Duodenal mucosa (tissue), 2 donors: ENCODE results near the gene METTL5.
A peak's percentile ranks its signal among the peaks of the same experiment; 100 is the strongest.

Source experiments
- H3K27ac ChIP-seq: one replicate; pipeline ENCODE4 v1.7.0; 2013; ENCODE audit warnings: low read depth, low read length
- H3K27me3 ChIP-seq, 2 donors: one replicate each; pipeline ENCODE4 v1.7.0; 2013; ENCODE audit warnings: low read length in 2 of 2, control low read depth in 1 of 2; ENCODE audit not compliant: insufficient read depth in 2 of 2, control insufficient read depth in 1 of 2
- H3K36me3 ChIP-seq, 2 donors: one replicate each; pipeline ENCODE4 v1.7.0; 2013; ENCODE audit warnings: low read length in 2 of 2, control low read depth in 1 of 2; ENCODE audit not compliant: insufficient read depth in 2 of 2, control insufficient read depth in 1 of 2
- H3K4me1 ChIP-seq, 2 donors: one replicate each; pipeline ENCODE4 v1.7.0; 2013; ENCODE audit warnings: low read length in 2 of 2, control low read depth in 1 of 2; ENCODE audit not compliant: insufficient read depth in 2 of 2, control insufficient read depth in 1 of 2
- H3K4me3 ChIP-seq, 2 donors: one replicate each; pipeline ENCODE4 v1.7.0; 2013; ENCODE audit warnings: low read length in 2 of 2, low read depth in 1 of 2
- H3K9ac ChIP-seq, 2 donors: one replicate each; pipeline ENCODE4 v1.7.0; 2013; ENCODE audit warnings: low read length in 2 of 2, low read depth in 1 of 2
- H3K9me3 ChIP-seq, 2 donors: one replicate each; pipeline ENCODE4 v1.7.0; 2013; ENCODE audit warnings: low read length in 2 of 2, control low read depth in 1 of 2; ENCODE audit not compliant: control insufficient read depth in 1 of 2

The METTL5 gene

DNA sequence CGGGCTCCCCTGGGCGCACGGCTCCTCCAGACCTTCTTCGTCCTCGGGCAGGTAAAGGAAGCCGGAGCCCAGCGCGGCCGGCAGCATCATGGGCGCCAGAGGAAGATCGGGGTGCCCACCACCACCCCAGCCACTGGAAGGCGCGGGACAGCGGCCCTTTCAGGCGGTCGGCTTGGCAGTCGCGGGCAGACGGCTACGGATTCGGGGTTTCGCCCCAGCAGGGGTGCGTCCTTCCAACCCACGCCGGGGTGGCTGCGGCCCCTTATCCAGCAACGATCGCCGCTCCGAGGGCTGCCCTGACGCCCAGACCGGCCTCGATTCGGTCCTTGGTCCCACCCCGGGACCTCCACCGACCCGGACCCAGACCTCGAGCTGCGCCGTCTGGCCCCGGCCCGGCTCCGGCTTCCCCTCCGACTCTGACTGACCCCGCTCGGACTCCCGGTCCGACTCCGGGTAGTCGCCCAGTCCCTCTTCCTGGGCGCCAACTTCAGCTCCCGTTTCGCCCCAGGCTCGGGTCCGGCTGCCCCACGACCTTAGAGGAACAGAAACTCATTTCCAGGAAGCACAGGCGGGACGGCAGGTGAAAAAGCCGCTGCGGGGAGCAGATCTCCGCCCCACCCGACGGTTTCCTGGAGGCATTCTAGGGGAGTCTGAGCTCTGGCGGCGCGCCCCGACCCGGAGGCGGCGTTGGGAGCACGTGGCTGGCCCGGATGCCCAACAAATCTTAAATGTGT is 56.3 kb downstream of the METTL5 start:
- Histone ChIP-seq H3K9ac (peak overlapping the region in 1 of 2 donors; percentile 42), H3K36me3 (no peaks in the 10 kb centered on the region), H3K4me3 (peak overlapping the region; percentile 61 to 68), H3K4me1 (peaks cover 0 to 12% of the 10 kb centered on the region in 2 donors), H3K9me3 (no peaks in the 10 kb centered on the region), H3K27ac (no peak overlapping the region), H3K27me3 (peaks cover 4 to 8% of the 10 kb centered on the region in 2 donors)

DNA sequence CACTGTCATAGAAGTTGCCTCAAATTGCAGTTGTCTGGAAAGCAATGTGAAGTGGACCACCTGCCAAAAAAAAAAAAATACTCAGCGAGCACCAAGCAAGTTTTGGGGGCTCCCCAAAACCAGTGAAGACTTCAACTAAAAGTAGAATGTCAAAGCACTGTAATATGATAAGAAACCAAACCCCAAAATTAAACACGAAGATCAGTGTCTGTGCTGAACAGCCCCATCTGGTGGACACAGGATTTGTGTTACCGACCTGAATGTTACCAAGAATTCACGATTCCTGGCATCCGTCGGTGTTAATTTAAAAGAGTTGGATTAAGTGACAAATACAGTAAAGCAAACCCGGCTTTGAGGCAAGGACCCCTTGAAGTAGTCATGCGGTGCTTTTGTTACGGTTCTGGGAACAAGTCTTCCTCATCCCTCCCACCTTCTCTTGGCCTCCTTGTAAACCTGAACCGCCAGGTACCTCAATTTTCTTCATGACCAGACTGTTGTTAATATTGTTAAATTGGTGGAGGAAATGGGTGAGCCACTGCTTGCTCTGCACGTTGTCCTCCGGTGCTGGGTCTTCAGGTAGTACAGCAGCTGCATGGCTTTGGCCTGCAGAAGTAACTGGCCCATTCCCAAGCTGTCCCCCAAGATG is 57.3 kb downstream of the METTL5 start:
- H3K27me3 ChIP-seq = peaks cover 4 to 8% of the 10 kb centered on the region in 2 donors
- no peaks in the 10 kb centered on the region for H3K9me3 ChIP-seq
- peaks cover 2 to 12% of the 10 kb centered on the region in 2 donors for H3K4me1 ChIP-seq
- H3K4me3 ChIP-seq = peak overlapping the region in 1 of 2 donors; percentile 28
- no peak overlapping the region for H3K9ac ChIP-seq
- no peaks in the 10 kb centered on the region for H3K36me3 ChIP-seq
- H3K27ac ChIP-seq = no peak overlapping the region

GRCh38 chr2:169765523-169765922 is 59.2 kb downstream of the METTL5 start:
- no peak overlapping the region for H3K27ac ChIP-seq
- H3K9ac ChIP-seq = no peak overlapping the region
- H3K4me3 ChIP-seq = no peak overlapping the region
- H3K36me3 ChIP-seq = no peaks in the 10 kb centered on the region
- peaks cover 4 to 8% of the 10 kb centered on the region in 2 donors for H3K27me3 ChIP-seq
- peaks cover 14 to 16% of the 10 kb centered on the region in 2 donors for H3K4me1 ChIP-seq
- H3K9me3 ChIP-seq = no peaks in the 10 kb centered on the region

GRCh38 chr2:169761970-169762292 is 62.8 kb downstream of the METTL5 start:
- Histone ChIP-seq H3K4me1 (peaks cover 8 to 14% of the 10 kb centered on the region in 2 donors), H3K4me3 (no peak overlapping the region), H3K36me3 (no peaks in the 10 kb centered on the region), H3K9me3 (no peaks in the 10 kb centered on the region), H3K27ac (no peak overlapping the region), H3K27me3 (no peaks in the 10 kb centered on the region), H3K9ac (no peak overlapping the region)
